ENCODE results near the gene MPPED2.

GRCh38 chr11:30501744-30502143 is 84.4 kb downstream of the MPPED2 start:
- TF ChIP-seq CTCF (IDR thresholded peaks at IDR 0.05) (no peak), POLR2A (IDR thresholded peaks at IDR 0.05) (no peak)
